ENCODE results near the gene MRPS9.
A peak's percentile ranks its signal among the peaks of the same experiment; 100 is the strongest.

GRCh38 chr2:105125428-105125827 lies 87.6 kb downstream of the MRPS9 start:
- TF ChIP-seq, protein P1, sequence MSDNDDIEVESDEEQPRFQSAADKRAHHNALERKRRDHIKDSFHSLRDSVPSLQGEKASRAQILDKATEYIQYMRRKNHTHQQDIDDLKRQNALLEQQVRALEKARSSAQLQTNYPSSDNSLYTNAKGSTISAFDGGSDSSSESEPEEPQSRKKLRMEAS (IDR thresholded peaks at IDR 0.05) = no peak
- TF ChIP-seq YY1 (IDR thresholded peaks at IDR 0.05; ENCODE audit: extremely low read depth, insufficient replicate concordance, low read depth, low read length) (no peak), POLR2AphosphoS5 (IDR thresholded peaks at IDR 0.05; ENCODE audit: low read depth, low read length) (no peak), POLR2A (IDR thresholded peaks at IDR 0.05; ENCODE audit: borderline replicate concordance, extremely low read depth, insufficient read depth, insufficient read length) (no peak), EZH2phosphoT487 (IDR thresholded peaks at IDR 0.05; ENCODE audit: borderline replicate concordance) (no peak), CEBPB (IDR thresholded peaks at IDR 0.05; ENCODE audit: low read depth) (no peak), EZH2 (IDR thresholded peaks at IDR 0.05) (no peak)
- TF ChIP-seq, protein P2, sequence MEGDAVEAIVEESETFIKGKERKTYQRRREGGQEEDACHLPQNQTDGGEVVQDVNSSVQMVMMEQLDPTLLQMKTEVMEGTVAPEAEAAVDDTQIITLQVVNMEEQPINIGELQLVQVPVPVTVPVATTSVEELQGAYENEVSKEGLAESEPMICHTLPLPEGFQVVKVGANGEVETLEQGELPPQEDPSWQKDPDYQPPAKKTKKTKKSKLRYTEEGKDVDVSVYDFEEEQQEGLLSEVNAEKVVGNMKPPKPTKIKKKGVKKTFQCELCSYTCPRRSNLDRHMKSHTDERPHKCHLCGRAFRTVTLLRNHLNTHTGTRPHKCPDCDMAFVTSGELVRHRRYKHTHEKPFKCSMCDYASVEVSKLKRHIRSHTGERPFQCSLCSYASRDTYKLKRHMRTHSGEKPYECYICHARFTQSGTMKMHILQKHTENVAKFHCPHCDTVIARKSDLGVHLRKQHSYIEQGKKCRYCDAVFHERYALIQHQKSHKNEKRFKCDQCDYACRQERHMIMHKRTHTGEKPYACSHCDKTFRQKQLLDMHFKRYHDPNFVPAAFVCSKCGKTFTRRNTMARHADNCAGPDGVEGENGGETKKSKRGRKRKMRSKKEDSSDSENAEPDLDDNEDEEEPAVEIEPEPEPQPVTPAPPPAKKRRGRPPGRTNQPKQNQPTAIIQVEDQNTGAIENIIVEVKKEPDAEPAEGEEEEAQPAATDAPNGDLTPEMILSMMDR (IDR thresholded peaks at IDR 0.05 in 2 of 3, conservative IDR thresholded peaks at IDR 0.05 in 1 of 3; ENCODE audit: borderline replicate concordance in 1 of 3, insufficient read depth in 1 of 3, low read depth in 2 of 3, low read length in 2 of 3) = peak in 2 of 3 experiments; percentile 41 to 57; a peak in 4 of 6 replicates
- TF ChIP-seq, protein P3, sequence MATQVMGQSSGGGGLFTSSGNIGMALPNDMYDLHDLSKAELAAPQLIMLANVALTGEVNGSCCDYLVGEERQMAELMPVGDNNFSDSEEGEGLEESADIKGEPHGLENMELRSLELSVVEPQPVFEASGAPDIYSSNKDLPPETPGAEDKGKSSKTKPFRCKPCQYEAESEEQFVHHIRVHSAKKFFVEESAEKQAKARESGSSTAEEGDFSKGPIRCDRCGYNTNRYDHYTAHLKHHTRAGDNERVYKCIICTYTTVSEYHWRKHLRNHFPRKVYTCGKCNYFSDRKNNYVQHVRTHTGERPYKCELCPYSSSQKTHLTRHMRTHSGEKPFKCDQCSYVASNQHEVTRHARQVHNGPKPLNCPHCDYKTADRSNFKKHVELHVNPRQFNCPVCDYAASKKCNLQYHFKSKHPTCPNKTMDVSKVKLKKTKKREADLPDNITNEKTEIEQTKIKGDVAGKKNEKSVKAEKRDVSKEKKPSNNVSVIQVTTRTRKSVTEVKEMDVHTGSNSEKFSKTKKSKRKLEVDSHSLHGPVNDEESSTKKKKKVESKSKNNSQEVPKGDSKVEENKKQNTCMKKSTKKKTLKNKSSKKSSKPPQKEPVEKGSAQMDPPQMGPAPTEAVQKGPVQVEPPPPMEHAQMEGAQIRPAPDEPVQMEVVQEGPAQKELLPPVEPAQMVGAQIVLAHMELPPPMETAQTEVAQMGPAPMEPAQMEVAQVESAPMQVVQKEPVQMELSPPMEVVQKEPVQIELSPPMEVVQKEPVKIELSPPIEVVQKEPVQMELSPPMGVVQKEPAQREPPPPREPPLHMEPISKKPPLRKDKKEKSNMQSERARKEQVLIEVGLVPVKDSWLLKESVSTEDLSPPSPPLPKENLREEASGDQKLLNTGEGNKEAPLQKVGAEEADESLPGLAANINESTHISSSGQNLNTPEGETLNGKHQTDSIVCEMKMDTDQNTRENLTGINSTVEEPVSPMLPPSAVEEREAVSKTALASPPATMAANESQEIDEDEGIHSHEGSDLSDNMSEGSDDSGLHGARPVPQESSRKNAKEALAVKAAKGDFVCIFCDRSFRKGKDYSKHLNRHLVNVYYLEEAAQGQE (IDR thresholded peaks at IDR 0.05; ENCODE audit: low read depth) = no peak
